Esophagus squamous epithelium (tissue), 4 donors: ENCODE results near the gene FAM162B.

Experiments used
- CTCF ChIP-seq, 6 experiments: fragments of 450-650 bp in 4 of 6; fragments of 200-600 bp in 2 of 6; sonication (generic) in 2 of 6; IDR thresholded peaks; one replicate each; pipeline ENCODE4 v1.5.1; 2016 to 2019; ENCODE audit warnings: antibody characterized with exemption in 6 of 6, mild to moderate bottlenecking in 4 of 6, moderate library complexity in 4 of 6
- POLR2A ChIP-seq, 4 donors: fragments of 450-650 bp; IDR thresholded peaks; one replicate each; pipeline ENCODE4 v1.6.1; 2017; ENCODE audit warnings: antibody characterized with exemption in 4 of 4, mild to moderate bottlenecking in 4 of 4, moderate library complexity in 3 of 4

GRCh38 chr6:116801971-116802370 is 36.5 kb upstream of the FAM162B start:
- TF ChIP-seq CTCF (IDR thresholded peaks at IDR 0.05) (no peak), POLR2A (IDR thresholded peaks at IDR 0.05) (no peak)
